IPS-11a (cell line): Measurements from ENCODE around the gene M1AP.

ENCODE experiments used
- H3K4me3 ChIP-seq: one replicate; pipeline ENCODE4 v1.5.1; 2013; ENCODE audit warnings: low read depth, low read length, control low read depth

The M1AP gene

DNA sequence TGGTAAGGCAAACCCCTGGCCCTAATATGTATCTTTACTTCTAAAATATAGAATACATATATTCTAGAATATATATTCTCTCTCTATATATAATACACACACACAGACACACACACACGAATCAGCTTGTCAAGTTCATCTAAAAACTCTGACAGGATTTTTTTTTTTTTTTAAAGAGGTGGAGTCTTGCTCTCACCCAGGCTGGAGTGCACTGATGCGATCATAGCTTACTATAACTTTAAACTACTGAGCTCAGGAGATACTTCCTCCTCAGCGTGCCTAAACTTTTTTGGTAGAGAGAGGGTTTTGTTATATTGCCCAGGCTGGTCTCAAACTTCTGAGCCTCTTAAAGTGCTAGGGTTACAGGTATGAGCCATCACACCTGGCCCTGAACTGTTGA, 48.5 kb downstream of the M1AP start:
- no peak overlapping the region for H3K4me3 ChIP-seq

DNA sequence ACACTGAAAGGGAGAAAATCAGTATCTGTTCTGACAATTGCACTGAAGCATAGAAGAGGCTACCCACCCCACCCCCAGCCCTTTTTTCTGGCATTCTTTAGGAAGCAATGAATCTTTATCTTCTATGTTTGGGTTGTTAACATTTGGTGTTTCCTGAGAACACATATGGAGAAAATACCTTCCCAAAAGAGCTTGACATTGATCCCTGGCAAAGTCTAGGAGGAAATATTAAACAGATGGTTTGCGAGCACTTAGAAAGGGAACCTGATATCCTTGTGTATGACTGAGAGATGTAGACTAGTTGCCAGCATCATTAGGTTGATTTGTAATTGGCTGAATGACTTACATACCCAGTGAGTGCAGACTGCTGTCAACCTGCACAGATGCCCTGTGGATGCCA, 50.7 kb downstream of the M1AP start:
- no peak overlapping the region for H3K4me3 ChIP-seq

DNA sequence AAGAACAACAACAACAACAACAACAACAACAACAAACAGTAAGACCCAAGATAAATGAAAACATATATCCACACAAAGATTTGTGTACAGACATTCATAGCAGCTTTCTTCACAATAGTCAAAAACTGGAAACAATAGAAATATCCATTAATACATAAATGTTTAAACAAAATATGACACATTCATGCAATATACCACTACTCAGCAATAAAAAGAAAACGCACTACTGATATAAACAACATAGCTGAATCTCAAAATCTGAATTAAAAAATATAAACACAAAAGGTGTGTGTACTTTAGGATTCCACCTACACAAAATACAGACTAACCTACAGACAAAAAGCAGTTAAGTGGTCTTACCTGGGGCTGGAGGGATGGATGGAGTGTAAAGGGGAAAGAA, 51.5 kb downstream of the M1AP start:
- H3K4me3 ChIP-seq, result no peak overlapping the region

DNA sequence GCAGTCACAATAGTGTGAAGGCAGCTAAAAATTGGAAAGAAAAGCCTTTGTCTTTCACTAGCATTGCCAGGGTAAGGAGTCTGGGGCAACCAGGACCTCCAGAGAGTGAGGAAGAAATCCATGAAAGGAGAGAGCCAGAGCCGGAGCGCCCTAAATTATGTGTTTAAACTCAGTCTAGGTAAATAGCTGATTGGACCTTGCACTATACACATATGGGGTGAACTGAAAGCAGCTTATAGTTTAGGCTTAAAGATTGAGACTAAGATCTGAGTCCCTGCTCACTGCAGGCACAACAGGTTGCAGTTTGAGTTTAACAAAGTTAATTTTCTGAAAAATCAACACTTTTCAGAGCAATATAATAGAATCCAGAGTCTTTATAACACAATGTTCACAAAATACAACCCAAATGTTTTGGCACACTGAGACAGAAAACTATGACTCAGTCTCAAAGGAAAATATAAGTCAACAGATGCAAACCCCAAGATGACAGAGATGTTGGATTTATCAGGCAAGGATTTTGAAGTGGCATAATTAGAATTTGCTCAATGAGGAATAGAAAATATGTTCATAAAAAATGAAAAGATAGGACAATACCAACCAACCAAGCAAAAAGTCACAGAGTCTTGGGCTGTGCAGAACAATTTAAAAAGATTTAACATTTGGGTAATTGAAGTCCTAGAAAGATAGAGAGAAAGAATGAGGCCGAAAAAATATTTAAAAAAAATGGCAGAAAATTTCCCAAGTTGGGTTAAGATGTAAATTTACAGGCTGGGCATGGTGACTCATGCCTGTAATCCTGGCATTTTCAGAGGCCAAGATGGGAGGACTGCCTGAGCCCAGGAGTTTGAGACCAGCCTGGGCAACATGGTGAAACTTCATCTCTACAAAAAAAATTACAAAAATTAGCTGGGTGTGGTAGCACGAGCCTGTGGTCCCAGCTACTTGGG, 54.0 kb downstream of the M1AP start:
- H3K4me3 ChIP-seq, result no peak overlapping the region

DNA sequence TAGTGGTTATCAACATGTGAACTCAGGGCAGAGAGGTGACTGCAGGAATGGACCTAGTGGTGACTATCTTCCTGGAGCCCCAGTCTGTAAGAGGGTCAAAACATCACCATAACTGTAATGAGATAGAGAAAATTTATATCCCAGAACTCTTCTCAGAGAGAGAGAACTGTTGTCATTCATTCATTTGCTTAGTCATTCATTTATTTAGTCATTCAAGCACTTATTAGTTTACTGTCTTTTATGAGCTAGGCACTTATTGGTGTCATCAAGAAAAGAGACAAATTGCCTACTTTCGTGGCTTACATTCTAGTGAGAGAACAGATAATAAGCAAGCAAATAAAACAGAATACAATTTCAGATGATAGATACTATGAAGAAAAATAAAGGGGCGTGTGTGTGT, 59.5 kb downstream of the M1AP start:
- no peak overlapping the region for H3K4me3 ChIP-seq

DNA sequence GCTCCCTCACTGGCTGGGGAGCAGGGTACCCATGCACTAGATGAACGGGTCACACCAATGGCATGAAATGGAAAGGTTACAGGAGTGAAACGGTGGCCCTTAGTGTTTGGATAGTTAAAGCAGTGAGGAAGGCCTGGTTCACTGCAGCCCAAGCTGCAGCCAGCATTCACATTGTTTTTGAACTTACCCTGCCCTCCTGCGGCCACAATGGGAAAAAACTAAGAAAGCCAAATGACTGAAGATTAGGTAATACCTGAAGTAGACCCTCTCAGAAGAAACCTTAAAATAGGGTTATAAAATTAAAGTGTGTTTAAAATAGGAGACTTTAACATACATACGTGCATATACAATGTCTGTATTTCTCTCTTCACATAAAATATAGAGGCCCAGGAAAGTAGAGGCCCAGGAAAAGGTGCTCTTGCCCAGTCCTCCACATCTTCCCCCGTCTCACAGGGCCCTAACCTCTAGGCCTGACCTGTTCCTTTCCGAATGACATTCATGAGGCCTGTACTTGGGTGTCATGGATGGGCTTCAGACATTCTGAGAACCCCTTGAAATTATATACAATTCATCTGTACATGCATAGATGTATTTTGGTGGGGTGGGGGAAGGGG, 60.4 kb downstream of the M1AP start:
- H3K4me3 ChIP-seq, result no peak overlapping the region

DNA sequence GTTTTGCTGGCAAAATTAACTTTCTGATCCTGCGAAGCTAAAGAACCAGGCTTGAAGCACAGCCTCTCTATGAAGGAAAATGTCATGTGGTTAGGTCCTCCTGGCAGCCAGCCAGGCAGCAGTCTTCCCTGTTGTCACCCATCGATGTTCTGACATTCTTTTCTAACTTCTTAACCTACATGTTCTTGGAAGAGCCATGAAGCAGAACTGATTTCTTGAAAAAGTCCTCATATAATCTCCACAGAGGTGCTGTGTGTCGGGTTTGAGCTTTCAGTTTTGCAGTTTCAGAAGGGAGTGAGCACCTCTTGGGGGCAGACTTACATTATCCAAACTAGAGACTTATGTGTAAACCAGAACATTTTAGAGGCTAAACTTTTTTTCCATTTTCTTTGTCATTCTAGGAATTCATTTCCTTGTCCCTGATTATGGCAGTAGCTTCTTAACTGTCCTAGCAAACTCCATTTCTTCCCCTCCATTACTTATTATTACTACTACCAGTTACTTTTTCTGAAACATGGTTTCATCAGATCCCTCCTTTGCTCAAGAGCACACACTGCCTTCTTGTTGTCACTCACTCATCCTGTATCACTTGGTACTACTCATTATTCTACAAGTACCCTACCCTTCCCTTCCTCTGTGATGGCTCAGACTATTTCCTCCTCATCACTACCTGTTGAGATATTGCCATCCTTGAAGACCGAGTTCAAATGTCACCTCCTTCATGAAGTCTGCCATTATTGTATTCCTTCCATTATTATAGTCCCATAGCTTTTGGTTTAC, 62.5 kb downstream of the M1AP start:
- H3K4me3 ChIP-seq, result no peak overlapping the region

DNA sequence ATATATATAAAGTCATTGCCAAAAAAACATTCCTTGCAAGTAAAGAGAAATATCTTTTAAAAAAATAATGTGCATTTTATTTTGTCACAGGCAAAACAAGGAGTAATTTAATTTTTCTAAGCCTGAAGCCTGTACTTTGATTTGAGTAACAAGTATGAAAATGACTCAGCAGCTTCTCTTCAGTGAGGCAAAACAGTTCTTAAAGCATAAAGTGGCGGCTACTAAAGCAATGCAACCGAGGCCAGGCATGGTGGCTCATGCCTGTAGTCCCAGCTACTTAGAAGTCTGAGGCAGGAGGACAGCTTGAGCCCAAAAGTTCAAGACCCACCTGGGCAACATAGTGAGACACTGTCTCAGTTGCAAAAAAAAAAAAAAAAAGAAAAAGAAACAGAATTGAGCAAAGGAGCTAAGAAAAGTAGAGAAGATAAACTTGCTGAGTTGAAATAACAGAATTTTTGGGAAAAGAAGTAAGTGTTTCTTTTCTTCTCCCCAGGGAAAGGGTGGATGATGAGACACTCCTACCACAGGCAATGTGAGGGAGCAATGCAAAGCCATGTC, 64.0 kb downstream of the M1AP start:
- H3K4me3 ChIP-seq, result no peak overlapping the region

DNA sequence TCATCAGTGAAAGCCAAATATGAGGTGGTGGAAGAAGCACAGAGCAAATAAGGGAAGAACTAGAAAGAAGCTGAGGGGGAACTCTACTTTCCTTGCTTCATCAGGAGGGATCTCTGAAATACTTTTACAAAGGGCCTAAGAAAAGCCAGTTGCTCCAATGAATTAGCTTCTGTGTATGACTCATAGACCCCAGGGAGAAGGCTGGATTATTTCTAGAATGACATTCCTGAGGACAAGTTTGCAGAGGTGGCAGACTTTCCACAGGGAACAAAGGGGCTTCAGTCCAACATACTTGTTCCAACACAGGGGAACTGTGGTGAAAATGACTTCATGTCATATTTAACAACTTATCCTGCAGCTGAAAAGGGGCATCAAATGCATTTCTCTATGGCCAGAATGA, 64.6 kb downstream of the M1AP start:
- no peak overlapping the region for H3K4me3 ChIP-seq

DNA sequence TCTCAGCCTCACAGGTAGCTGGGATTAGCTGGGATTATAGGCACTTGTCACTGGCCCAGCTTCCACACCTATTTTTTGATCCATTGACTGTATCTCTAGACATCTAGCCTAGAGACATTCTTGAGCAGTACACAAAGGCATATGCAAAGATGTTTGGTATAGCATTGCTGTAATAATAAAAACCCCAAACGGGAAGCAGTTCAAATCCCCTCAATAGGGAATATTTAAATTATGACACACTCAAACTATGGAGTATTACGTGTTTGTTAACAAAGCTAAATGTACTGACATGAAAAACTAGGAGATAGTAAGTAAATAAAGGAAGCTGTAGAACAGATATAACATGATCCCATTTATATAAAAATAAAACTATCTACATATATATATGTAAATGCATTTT, 65.9 kb downstream of the M1AP start:
- no peak overlapping the region for H3K4me3 ChIP-seq

DNA sequence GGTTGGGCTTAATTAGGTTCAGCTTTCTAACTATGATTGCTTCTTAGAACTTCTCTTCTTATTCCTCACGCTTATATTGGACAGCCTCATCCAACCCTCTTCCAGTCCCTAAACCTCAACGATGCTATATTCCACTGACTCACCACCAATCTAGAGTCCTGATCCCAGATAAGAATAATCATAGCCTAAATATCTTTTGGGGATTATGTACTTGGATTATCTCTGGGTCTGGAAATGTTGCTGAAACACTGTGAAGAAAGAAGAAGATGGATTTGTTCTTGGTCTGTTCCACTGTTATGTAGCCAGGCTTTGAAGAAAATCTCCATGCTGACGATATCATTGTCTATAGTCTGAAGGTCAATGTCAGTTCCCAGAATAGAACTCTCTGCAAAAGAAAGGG, 66.7 kb downstream of the M1AP start:
- H3K4me3 ChIP-seq, result no peak overlapping the region

DNA sequence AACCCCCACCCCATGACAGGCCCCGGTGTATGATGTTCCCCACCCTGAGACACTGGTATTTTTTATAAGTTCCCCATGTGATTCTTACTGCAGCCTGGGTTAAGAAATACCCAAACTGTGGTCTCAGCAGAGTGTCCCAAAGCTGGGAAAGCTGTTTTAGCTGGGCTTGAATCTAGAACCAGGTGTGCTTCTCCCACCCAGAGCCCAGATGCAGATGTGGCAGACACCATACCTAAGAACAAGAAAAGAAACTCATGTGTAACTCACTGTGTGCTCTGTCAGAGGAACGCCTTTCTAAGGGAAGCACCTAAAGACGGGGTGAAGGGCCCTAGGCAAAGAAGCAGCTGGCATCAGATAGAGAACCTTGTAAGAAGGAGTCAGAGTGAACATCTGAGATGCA, 69.7 kb downstream of the M1AP start:
- H3K4me3 ChIP-seq, result no peak overlapping the region

DNA sequence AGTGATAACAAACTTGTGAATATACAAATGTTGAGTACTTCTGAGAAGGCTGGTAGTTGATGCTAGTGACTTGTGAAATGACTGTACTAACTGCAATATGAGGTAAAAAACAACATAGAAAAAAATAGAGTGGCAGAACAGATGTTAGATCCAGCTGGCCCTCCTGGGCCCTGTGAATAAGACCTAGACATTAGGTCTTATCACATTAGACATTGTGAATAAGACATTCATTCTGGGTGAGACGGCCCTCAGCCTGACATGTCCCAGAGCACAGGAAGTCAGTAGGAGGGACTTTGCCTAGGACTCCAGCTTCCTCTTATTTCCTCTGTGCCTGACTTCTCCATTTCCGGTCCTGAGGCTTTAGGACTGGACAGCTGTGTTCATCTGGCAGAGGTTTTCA, 70.7 kb downstream of the M1AP start:
- no peak overlapping the region for H3K4me3 ChIP-seq

DNA sequence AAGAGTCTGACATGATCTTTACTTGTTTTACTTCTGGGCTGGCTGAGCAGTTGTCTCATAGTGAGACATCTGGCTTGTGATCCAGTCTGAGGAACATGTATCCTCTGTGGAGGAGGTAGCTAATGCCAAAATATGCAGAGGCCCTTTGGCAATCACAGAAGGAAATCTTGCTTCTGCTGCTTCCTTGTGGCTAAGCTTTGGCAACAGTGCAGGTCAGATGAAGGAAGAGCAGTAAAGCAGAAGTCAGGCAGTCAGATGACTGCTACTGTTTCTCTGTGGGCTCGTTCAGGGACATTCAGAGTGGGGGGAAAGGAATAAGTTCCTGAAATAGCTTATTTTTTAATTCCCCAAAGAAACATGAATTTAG, 71.3 kb downstream of the M1AP start:
- H3K4me3 ChIP-seq, result no peak overlapping the region

DNA sequence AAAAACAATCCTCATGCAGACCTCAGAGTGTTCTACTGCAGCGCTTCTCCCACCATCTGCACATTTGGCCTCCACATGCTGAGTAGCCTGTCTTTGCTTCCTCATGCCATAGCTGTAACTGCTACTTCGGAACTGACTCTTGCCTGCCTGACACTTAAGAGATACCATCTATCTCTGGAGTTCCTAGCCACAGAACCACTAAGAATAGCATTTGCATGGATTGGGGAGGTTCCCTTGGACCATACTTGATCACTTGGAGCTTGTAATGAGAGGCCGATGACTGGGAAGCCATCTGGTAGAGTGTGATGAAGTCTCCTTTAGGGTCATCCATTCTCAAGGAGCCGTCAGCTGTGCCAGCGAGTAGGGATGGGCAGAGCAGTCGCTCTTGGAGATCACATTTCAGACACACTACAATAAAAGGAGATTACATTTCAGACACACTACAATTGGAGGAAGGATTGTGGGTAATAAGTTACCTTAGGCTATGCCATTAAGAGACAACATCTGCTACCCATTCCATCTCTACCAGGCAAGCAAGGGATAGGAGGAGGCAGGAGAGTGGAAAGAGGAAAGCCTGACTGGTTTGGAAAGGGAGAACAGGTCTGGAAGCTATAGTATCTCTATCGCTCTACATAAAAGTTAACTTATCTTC, 71.8 kb downstream of the M1AP start:
- H3K4me3 ChIP-seq, result no peak overlapping the region

DNA sequence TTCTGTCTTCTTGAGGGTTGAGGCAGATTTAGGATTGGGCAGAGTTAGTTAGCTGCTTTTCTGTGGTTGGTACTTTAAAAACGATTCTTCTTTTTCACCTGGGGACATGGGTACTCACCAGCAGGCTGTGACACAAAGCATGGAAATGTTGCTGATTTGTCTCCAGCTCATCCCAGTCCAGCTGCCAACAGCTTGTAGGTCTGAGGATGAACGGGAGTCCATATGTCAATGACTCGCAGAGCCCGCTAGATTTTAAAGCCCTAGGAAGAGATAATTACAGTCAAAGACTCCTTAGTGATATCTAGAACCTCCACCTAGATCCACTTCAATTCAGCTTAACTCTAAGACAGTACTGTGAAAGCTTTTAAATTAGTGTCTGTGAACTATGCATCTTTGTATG, 72.8 kb downstream of the M1AP start:
- no peak overlapping the region for H3K4me3 ChIP-seq

DNA sequence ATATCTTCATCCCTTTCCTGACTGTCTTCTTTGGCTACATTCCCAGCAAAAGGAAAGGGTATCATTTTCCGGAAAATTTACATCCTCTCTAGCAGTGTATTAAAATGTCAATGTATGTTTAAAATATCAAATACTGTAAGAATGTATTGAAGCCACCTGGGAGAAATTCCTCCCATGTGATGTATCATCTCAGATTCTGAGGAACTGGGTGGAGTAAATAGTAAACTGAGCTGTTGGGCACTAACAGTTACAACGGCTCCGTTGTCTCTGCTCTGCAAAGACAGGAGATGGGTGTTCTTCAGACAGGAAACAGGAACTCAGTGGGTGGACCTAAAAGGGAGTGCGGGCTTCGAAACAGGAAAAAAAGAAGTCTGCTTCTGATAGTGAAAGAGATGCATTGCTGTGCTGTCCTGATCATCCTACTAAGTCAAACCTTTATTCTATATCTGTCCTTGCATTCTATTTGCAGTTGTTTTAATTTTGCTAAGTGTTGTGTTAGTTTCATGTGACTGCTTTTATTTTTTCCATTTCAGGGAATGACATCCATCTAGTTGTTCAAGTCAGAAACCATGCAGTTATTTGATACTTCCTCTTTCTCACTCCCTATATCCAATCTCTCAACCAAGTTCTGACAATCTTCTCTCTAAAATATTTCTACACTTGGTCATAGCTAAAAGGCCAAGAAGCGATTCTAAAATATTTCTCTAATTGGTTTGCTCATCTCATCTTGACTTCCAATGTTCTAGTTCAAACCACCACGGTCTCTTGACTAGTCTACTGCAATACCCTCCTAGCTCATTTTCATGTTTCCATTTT, 74.2 kb downstream of the M1AP start:
- H3K4me3 ChIP-seq, result no peak overlapping the region

DNA sequence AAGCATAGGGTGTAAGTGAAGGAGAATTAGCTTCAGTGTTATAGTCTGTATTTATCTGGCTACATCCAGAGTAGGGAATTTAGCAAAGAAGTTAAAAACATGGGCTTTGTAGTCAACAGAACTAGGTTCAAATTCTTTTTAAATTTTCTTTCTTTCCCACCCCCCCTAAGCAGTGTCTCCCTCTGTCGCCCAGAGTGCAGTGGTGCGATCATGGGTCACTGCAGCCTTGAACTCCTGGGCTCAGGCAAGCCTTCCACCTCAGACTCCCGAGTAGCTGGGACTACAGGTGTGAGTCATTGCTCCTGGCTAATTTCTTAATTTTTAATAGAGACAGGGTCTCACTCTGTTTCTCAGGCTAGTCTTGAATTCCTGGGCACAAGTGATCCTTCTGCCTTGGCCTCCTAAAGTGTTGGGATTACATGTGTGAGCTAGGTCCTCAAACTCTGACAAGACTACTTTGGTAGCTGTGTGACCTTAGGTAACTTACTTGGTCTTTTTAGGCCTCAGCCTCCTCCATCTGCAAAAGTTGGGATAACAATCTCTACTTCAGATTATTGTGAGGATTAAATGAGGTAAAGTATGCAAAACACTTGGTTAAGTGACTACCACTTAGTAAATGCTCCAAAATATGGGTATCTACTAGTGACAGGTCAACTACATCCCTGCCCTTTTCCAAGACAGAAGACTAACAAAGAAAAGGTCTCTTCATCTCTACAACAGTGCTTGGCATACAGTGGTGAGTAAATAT, 75.8 kb downstream of the M1AP start:
- H3K4me3 ChIP-seq, result no peak overlapping the region

DNA sequence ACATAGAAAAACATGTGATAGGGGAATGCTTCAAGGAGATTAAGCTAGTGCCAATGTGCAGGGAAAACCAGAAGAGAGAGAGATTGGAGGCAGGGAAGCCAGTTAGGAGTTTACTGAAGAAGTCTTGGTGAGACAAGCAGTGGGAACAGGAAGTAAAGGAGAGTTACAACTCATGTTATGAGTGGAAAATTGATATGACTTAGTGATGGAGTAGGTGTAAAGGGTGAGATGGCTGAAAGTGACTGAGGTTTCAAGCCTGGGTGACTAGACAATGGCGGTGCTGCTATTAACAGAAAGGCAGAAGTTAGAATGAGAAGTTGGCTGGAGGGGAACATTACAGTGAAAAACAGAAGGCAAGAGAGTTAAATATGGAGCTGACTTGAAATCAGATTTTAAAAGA, 77.1 kb downstream of the M1AP start:
- no peak overlapping the region for H3K4me3 ChIP-seq

DNA sequence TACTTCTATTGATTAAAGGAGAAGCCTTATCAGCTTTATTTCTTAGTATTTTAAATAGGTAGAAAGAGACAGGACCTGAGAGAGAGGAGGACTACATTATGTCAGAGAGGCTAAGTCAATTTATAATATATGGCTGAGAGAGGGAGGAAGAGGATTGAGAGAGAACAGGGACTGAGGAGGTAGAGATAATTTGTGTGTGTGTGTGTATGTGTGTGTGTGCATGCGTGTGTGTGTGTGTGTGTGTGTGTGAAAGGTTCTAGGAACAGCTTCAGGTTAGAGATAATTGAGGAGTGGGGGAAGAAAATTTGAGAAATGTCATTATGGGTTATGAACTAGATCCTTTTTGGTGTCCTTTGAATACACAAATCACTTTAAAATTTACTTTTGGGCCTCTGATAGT, 78.4 kb downstream of the M1AP start:
- no peak overlapping the region for H3K4me3 ChIP-seq
